Inflammatory macrophage (primary cell): Measurements from ENCODE around the gene MCFD2.

Experiments
- DNase-seq, 2 donors: peaks; one replicate each; pipeline ENCODE4 v3.0.0-alpha.2; 2020 to 2022

MCFD2 gene

GRCh38 chr2:46872902-46873603 lies 42.6 kb downstream of the MCFD2 start:
- no peak for DNase-seq

- DNase-seq: no peak
Observed at GRCh38 chr2:46871976-46872381, 43.6 kb downstream of the MCFD2 start.

GRCh38 chr2:46870051-46870839 lies 45.4 kb downstream of the MCFD2 start:
- DNase-seq: peak in 1 of 2 donors; percentile 19

- DNase-seq: no peak
Observed at GRCh38 chr2:46869621-46870020, 46.0 kb downstream of the MCFD2 start.

- peak in 1 of 2 donors; percentile 18 for DNase-seq
Observed at GRCh38 chr2:46866770-46867246, 48.8 kb downstream of the MCFD2 start.

- no peak for DNase-seq
Observed at GRCh38 chr2:46865181-46865970, 50.2 kb downstream of the MCFD2 start.

- DNase-seq: no peak
Observed at GRCh38 chr2:46863882-46864281, 51.7 kb downstream of the MCFD2 start.

- no peak for DNase-seq
Observed at GRCh38 chr2:46862514-46862913, 53.1 kb downstream of the MCFD2 start.

- no peak for DNase-seq
Observed at GRCh38 chr2:46861916-46862315, 53.7 kb downstream of the MCFD2 start.

- DNase-seq: no peak
Observed at GRCh38 chr2:46859482-46859881, 56.1 kb downstream of the MCFD2 start.

- no peak for DNase-seq
Observed at GRCh38 chr2:46858702-46859090, 56.9 kb downstream of the MCFD2 start.

GRCh38 chr2:46857871-46858701 lies 57.5 kb downstream of the MCFD2 start:
- no peak for DNase-seq

- no peak for DNase-seq
Observed at GRCh38 chr2:46856336-46856735, 59.3 kb downstream of the MCFD2 start.

GRCh38 chr2:46855805-46856204 lies 59.8 kb downstream of the MCFD2 start:
- no peak for DNase-seq

GRCh38 chr2:46854260-46854659 lies 61.3 kb downstream of the MCFD2 start:
- DNase-seq: no peak

- no peak for DNase-seq
Observed at GRCh38 chr2:46852598-46852997, 63.0 kb downstream of the MCFD2 start.

- DNase-seq: no peak
Observed at GRCh38 chr2:46852124-46852523, 63.5 kb downstream of the MCFD2 start.
